GM18499 (cell line): Measurements from ENCODE around the gene FOXN1.
"Not testable (repeated sequence)": the region's sequence is repeated elsewhere in the genome, so short reads cannot be mapped to it uniquely, and the experiment has no call there.

Source experiments
- ATAC-seq: cut with Tn5 transposase; IDR thresholded peaks from one replicate; pipeline ENCODE4 v1.9.1; 2021; ENCODE audit warnings: moderate number of reproducible peaks; ENCODE audit not compliant: insufficient read depth, unreplicated experiment

FOXN1 gene

GRCh38 chr17:28570716-28571360, 64.7 kb downstream of the FOXN1 start:
- no peak for ATAC-seq

- peak; percentile 52 for ATAC-seq
Measured at GRCh38 chr17:28571361-28572122, 65.4 kb downstream of the FOXN1 start, which contains the start of gene PIGS. Gene PIGS (minus strand): TSS chr17:28571524. CDS start chr17:28571496, 28 bp downstream.

DNA sequence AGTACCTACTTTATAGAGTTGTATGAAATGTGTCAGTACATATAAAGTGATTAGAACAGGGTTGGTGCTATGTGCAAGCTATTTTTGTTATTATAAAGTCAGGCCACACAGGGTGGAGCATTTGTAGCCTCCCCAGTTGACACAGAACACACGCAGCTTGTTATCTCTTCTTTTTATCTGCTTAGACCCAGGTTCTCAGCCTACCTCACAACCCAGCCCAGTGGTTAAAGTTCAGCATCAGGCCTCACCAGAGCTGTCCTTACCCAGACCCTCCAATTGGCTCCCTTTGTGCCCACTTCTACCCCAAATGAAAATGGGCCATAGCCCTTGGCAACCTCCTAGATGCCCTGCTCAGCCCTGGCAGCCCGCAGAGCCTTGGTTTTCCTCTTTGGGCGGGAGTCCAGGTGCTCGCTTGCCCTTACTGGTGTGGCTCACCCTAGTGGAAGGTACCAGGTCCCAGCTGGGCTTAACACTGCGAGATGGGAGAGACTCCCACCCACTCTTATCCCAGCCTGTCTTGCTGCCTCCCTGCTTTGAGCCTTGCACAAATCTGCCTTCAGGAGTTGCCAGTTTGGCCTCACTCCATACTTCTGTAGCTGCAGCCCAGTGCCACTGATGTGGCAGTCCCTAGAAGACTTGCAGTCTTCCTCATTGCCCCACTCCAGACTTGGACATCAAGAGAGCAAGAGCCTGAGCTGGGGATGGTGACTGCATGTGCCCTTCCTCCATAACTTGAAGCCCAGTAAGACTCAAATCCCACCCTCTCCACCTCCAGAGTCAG, 66.3 kb downstream of the FOXN1 start:
- ATAC-seq: no peak

DNA sequence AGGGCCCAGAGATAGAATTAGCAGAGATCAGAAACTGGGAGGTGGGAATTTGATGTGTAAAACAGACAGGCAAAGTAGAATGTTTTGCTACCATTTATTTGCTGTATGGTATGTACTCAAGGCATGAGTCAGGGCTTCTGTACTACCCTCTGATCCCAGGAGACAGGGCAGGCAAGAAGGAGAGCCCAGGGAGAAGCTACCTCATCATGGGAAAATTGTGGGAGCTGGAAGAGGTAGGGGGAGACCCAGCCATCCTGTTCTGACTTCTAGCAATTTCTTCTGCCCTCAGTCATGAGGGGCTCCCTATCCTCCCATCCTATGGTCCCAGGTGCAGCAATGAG, 66.9 kb downstream of the FOXN1 start:
- ATAC-seq: no peak

DNA sequence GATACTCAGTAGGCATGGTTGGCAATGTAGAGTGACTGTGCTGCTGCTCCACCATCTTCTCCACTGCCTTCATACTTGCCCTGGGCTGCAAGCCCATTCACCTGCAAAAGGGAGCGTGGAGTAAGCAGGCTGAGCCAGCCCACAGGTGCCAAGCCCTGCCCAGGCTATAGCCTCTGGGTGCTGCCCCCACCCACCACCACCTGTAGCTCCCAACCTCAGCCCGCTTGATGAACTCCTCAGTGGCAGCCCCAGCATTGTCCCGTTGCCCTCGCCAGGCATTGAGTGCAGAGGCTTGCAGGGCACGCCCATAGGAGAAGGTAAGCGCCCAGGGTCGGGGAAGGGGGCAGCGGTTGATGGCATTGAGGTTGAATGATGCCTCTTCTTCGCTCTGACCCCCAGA, 67.4 kb downstream of the FOXN1 start:
- no peak for ATAC-seq

- ATAC-seq: no peak
Measured at GRCh38 chr17:28573966-28574480, 67.9 kb downstream of the FOXN1 start.

GRCh38 chr17:28574526-28574925, 68.4 kb downstream of the FOXN1 start:
- no peak for ATAC-seq

GRCh38 chr17:28575126-28575795, 69.1 kb downstream of the FOXN1 start:
- no peak for ATAC-seq

GRCh38 chr17:28576016-28576415, 69.9 kb downstream of the FOXN1 start:
- not testable (repeated sequence) for ATAC-seq

DNA sequence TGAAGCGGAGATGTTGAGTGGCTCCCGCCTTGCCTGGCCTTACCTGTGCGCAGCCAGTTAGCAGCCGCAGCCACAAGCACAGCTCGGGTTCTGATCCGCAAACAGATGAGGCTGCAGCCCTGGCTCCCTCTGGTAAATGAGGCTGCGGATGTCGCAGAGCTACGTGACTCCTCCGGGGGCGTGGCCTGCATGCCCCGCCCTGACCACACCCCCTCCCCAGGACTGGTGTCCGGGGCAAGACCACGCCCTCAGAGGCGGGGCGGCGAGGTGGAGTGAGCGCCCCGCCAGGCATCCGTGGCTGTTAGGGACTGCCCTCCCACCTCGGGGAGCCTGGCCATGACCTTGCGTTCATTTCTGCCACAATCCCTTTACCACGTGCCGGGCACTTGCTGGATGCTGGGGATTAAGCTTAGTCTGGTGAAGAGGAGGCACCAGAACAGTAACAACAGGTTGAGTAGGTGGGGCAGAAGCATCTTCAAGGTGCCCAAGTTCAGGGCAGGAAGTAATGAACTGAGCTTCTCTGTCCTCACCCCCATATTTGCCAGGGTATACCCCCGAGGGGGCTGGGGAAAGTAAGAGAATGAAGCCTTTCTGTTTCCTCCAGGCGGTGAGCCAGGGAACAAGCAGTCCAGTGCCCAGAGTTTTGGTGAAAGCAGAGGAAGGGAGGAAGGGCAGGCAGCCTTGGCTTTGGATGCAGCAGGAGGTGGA, 70.8 kb downstream of the FOXN1 start, which contains the start of gene ALDOC:
Gene ALDOC (minus strand): TSS at position 138 of the 708 bp plus-strand sequence. CDS start 1,363 bp downstream, outside the sequence.
- ATAC-seq: peak; percentile 50

GRCh38 chr17:28577466-28577824, 71.3 kb downstream of the FOXN1 start:
- ATAC-seq: no peak

DNA sequence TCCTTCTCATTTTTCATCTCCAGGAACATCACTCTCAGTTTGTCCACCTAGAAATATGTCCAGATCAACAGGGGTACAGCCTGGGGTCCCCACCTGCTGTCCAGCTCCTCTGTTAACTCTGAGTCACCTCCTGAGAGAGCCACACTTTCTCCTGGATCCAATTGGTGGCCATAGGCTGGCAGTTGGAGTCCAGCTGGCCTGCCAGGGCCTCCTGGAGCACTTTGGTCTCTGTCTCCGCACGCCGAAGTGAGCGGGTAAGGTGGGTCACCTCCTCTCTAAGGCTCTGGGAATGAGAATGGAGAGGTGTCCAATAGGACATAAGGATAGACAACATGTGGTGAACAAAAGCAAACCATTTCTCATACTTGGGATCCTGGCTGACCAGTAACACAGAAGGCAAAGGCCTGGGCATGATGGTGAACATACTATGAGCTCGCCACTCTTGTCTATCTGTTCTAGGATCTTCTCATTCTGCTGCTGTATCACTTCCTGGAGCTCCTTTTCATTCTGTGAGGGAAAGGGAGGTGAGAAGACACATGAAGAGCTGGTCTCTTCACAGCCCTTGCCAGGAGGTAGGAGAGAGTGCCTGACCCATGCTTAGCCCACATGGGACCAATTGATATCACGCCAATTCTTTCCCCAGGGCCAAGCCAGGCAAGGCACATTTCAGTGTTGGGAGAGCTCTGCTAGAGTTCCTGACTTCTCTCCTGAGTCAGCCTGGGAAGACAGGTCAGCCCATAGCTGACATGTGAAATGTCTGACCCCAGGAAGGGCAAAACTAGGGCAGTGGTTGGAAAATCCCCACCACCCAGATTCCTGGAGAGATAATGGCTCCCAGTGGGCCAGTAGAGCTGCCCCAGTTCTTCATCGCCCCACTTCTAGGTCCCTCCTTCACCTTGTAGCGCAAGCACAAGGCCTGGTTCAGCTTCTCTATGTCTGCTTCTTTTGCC, 72.4 kb downstream of the FOXN1 start:
- ATAC-seq: no peak

- ATAC-seq: no peak
Measured at GRCh38 chr17:28579526-28579925, 73.4 kb downstream of the FOXN1 start.

GRCh38 chr17:28580959-28581358, 74.8 kb downstream of the FOXN1 start:
- ATAC-seq: no peak

- no peak for ATAC-seq
Measured at GRCh38 chr17:28582513-28582912, 76.4 kb downstream of the FOXN1 start.

DNA sequence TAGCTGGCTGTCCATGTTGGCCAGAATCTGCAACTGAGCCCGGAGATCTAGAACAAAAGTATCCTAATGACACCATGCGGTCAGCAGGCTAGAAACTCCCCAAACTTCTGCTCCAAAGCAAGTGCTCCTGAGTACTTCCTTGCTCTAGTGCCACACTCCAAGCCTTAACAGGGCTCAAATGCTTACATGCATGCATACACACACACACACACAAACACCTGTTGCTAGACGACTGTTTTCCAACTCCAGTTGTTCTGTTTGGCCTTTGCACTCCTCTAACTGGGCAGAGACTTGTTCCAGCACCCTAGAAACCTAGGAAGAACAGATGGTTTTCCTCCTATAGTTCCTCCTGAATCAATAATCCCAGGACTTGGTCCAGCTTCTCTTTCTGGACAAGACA, 78.3 kb downstream of the FOXN1 start:
- no peak for ATAC-seq

DNA sequence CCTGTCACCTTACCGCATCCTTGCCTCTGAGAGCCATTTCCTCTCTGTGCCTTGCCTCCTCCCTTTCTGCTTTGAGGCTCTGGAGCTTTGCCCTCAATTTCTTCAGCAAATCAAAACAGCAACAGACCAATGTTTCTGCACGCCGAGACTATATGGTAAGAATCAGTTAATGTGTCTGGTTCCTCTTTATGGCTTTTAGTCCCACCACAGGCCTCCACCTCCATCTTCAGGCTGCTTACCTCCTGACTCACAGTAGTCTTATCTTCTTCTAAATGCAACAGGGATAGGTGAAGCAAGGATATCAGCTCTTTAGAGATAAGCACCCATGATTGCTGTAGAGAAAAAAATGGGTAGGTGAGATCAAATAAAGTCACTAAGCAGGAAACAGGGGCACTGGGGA, 79.7 kb downstream of the FOXN1 start:
- no peak for ATAC-seq
